ENCODE results near the gene CLEC9A. TPM values are rescaled to one million over a fixed set of nuclear protein-coding genes. Genes with fewer than 3 reads are reported as not detected.

Gene CLEC9A
- total RNA-seq, 2 donors from 2014 or later, result not detected

DNA sequence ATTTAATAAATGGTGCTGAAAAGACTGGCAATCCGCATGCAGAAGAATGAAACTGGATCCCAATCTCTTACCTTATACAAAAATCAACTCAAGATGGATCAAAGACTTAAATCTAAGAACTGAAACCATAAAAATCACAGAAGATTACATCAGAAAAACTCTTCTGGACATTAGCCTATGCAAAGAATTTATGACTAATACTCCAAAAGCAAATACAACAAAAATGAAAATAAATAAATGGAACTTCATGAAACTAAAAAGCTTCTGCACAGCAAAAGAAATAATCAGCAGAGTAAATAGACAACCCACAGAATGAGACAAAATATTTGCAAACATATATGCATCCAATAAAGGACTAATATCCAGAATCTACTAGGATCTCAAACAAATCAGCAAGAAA is 82.6 kb downstream of the CLEC9A start:
- no peaks in the 10 kb centered on the region for H3K4me1 ChIP-seq (ENCODE audit: control insufficient read depth, insufficient read depth, low read length)
- H3K27ac ChIP-seq (ENCODE audit: low read depth, low read length), result no peak overlapping the region
- 89 to 96% methylated on average over 1 of the region's 1 CpG for WGBS, 2 experiments (ENCODE audit: insufficient coverage in 1 of 2, insufficient read length in 1 of 2)
- H3K36me3 ChIP-seq (ENCODE audit: control insufficient read depth, insufficient read depth, low read length), result no peaks in the 10 kb centered on the region
- Mint-ChIP-seq H3K9me3 (peaks cover 20% of the 10 kb centered on the region), H3K4me3 (no peak overlapping the region), H3K27ac (no peak overlapping the region), H3K4me1 (no peaks in the 10 kb centered on the region), H3K27me3 (ENCODE audit: insufficient read depth) (no peaks in the 10 kb centered on the region), H3K36me3 (ENCODE audit: low read depth) (no peaks in the 10 kb centered on the region)
- no peak overlapping the region for H3K9ac ChIP-seq (ENCODE audit: extremely low read depth, low read length, poor library complexity, severe bottlenecking)
- no peaks in the 10 kb centered on the region for H3K27me3 ChIP-seq (ENCODE audit: control insufficient read depth, insufficient read depth, low read length, poor library complexity, severe bottlenecking)
- no peak overlapping the region for H3K4me3 ChIP-seq (ENCODE audit: low read length)
- DNase-seq, result no peak
- no peaks in the 10 kb centered on the region for H3K9me3 ChIP-seq (ENCODE audit: control insufficient read depth, low read length)
- no peak for TF ChIP-seq CTCF (conservative IDR thresholded peaks at IDR 0.05)

GRCh38 chr12:10113920-10114319 is 83.4 kb downstream of the CLEC9A start:
- H3K4me1 Mint-ChIP-seq, result no peaks in the 10 kb centered on the region
- no peak for TF ChIP-seq CTCF (conservative IDR thresholded peaks at IDR 0.05)
- no peaks in the 10 kb centered on the region for H3K9me3 ChIP-seq (ENCODE audit: control insufficient read depth, low read length)

GRCh38 chr12:10115311-10115710 is 84.8 kb downstream of the CLEC9A start:
- Histone ChIP-seq H3K36me3 (ENCODE audit: control insufficient read depth, insufficient read depth, low read length) (no peaks in the 10 kb centered on the region), H3K4me1 (ENCODE audit: control insufficient read depth, insufficient read depth, low read length) (no peaks in the 10 kb centered on the region), H3K9ac (ENCODE audit: extremely low read depth, low read length, poor library complexity, severe bottlenecking) (no peak overlapping the region), H3K27ac (ENCODE audit: low read depth, low read length) (no peak overlapping the region), H3K9me3 (ENCODE audit: control insufficient read depth, low read length) (no peaks in the 10 kb centered on the region), H3K4me3 (ENCODE audit: low read length) (no peak overlapping the region), H3K27me3 (ENCODE audit: control insufficient read depth, insufficient read depth, low read length, poor library complexity, severe bottlenecking) (no peaks in the 10 kb centered on the region)
- Mint-ChIP-seq H3K4me1 (no peaks in the 10 kb centered on the region), H3K9me3 (peaks cover 17% of the 10 kb centered on the region), H3K4me3 (no peak overlapping the region), H3K36me3 (ENCODE audit: low read depth) (no peaks in the 10 kb centered on the region), H3K27me3 (ENCODE audit: insufficient read depth) (no peaks in the 10 kb centered on the region), H3K27ac (no peak overlapping the region)
- no peak for TF ChIP-seq CTCF (conservative IDR thresholded peaks at IDR 0.05)
- 88 to 95% methylated on average over 12 to 15 of the region's 15 CpGs for WGBS, 2 experiments (ENCODE audit: insufficient coverage in 1 of 2, insufficient read length in 1 of 2)
- no peak for DNase-seq

More at GRCh38 chr12:10113920-10114319, 83.4 kb downstream of the CLEC9A start:
- DNase-seq, result no peak
- no peaks in the 10 kb centered on the region for H3K36me3 Mint-ChIP-seq (ENCODE audit: low read depth)
- no peaks in the 10 kb centered on the region for H3K4me1 ChIP-seq (ENCODE audit: control insufficient read depth, insufficient read depth, low read length)
- no peaks in the 10 kb centered on the region for H3K27me3 ChIP-seq (ENCODE audit: control insufficient read depth, insufficient read depth, low read length, poor library complexity, severe bottlenecking)
- no CpG with 5 or more reads among the region's 1 CpG for WGBS, 2 experiments (ENCODE audit: insufficient coverage in 1 of 2, insufficient read length in 1 of 2)
- no peak overlapping the region for H3K4me3 Mint-ChIP-seq
- no peak overlapping the region for H3K9ac ChIP-seq (ENCODE audit: extremely low read depth, low read length, poor library complexity, severe bottlenecking)
- H3K36me3 ChIP-seq (ENCODE audit: control insufficient read depth, insufficient read depth, low read length), result no peaks in the 10 kb centered on the region
- no peak overlapping the region for H3K27ac ChIP-seq (ENCODE audit: low read depth, low read length)
- no peak overlapping the region for H3K27ac Mint-ChIP-seq
- H3K4me3 ChIP-seq (ENCODE audit: low read length), result no peak overlapping the region
- no peaks in the 10 kb centered on the region for H3K27me3 Mint-ChIP-seq (ENCODE audit: insufficient read depth)
- H3K9me3 Mint-ChIP-seq, result peaks cover 17% of the 10 kb centered on the region

Other genes starting within 250 kb of the CLEC9A start
- not detected for gene KLRF1, start 203.2 kb upstream of the CLEC9A start, total RNA-seq
- gene CLEC2B, start 161.3 kb upstream of the CLEC9A start, total RNA-seq, result not detected
- gene KLRF2, start 149.2 kb upstream of the CLEC9A start, total RNA-seq, result not detected
- gene CLEC2A, start 98.3 kb upstream of the CLEC9A start, total RNA-seq, result 1 to 10 TPM in 1 of 2 donors, not detected in 1; 3.8 TPM
- gene CLEC12A, start 59.3 kb upstream of the CLEC9A start, total RNA-seq, result not detected
- gene CLEC1B, start 31.6 kb upstream of the CLEC9A start, total RNA-seq, result not detected
- gene CLEC12B, start 20.1 kb upstream of the CLEC9A start, total RNA-seq, result not detected
- gene CLEC1A, start 68.3 kb downstream of the CLEC9A start, total RNA-seq, result not detected
- not detected for gene CLEC7A, start 99.5 kb downstream of the CLEC9A start, total RNA-seq
- under 1 TPM in 1 of 2 donors, not detected in 1; 0.22 TPM for gene OLR1, start 141.4 kb downstream of the CLEC9A start, total RNA-seq
- not detected for gene TMEM52B, start 148.3 kb downstream of the CLEC9A start, total RNA-seq
- gene GABARAPL1, start 182.2 kb downstream of the CLEC9A start, total RNA-seq, result 100 to 1,000 TPM; 135 to 191 TPM

Data from endodermal cell (in vitro differentiated cells).